DOHH2 (cell line): ENCODE measurements around the gene GASK1B.

Experiments
- H3F3A ChIP-seq: fragments of 200-600 bp; sonication (generic), shearing (Covaris generic); 2 replicates; pipeline ENCODE4 v1.6.0; 2016; ENCODE audit warnings: antibody characterized with exemption, mild to moderate bottlenecking; ENCODE audit not compliant: control insufficient read depth, insufficient read depth
- H3K27ac ChIP-seq: fragments of 200-600 bp; sonication (generic); 2 replicates; pipeline ENCODE4 v1.5.1; 2014; ENCODE audit warnings: low read depth, mild to moderate bottlenecking, low read length, moderate library complexity
- H3K27me3 ChIP-seq: fragments of 200-600 bp; sonication (generic); 2 replicates; pipeline ENCODE4 v1.6.1; 2014; ENCODE audit warnings: mild to moderate bottlenecking, low read length, mixed read lengths; ENCODE audit not compliant: control insufficient read depth
- H3K36me3 ChIP-seq: fragments of 200-600 bp; sonication (generic); 2 replicates; pipeline ENCODE4 v1.6.1; 2014; ENCODE audit warnings: mild to moderate bottlenecking, low read length, moderate library complexity, mixed read lengths; ENCODE audit not compliant: control insufficient read depth
- H3K4me1 ChIP-seq: fragments of 200-600 bp; sonication (generic); 2 replicates; pipeline ENCODE4 v1.6.1; 2014; ENCODE audit warnings: mild to moderate bottlenecking, low read length, mixed read lengths; ENCODE audit not compliant: control insufficient read depth
- H3K4me2 ChIP-seq: fragments of 200-600 bp; sonication (generic); 2 replicates; pipeline ENCODE4 v1.6.0; 2014; ENCODE audit warnings: mild to moderate bottlenecking, low read length, moderate library complexity
- H3K4me3 ChIP-seq: fragments of 200-600 bp; sonication (generic); 2 replicates; pipeline ENCODE4 v1.5.1; 2014; ENCODE audit warnings: mild to moderate bottlenecking, low read length, mixed read lengths
- H3K79me2 ChIP-seq: fragments of 200-600 bp; sonication (generic); 2 replicates; pipeline ENCODE4 v1.6.1; 2014; ENCODE audit warnings: mild to moderate bottlenecking, low read length, mixed read lengths; ENCODE audit not compliant: control insufficient read depth
- H3K9me2 ChIP-seq: fragments of 200-600 bp; sonication (generic); replicated peaks from 2 replicates; pipeline ENCODE4 v1.6.1; 2014; ENCODE audit warnings: mild to moderate bottlenecking, low read length, mixed read lengths; ENCODE audit not compliant: control insufficient read depth
- H3K9me3 ChIP-seq: fragments of 200-600 bp; sonication (generic); 2 replicates; pipeline ENCODE4 v1.6.1; 2014; ENCODE audit warnings: antibody characterized with exemption, low read length, mixed read lengths; ENCODE audit not compliant: control insufficient read depth, insufficient read depth
- H4K20me1 ChIP-seq: fragments of 200-600 bp; sonication (generic); 2 replicates; pipeline ENCODE4 v1.6.0; 2014; ENCODE audit warnings: low read depth, mild to moderate bottlenecking, antibody characterized with exemption, low read length, moderate library complexity; ENCODE audit not compliant: control insufficient read depth, insufficient read depth
- EZH2phosphoT487 ChIP-seq: fragments of 200-600 bp; sonication (generic); IDR thresholded peaks from 2 replicates; pipeline ENCODE4 v1.6.1; 2017; ENCODE audit warnings: borderline replicate concordance, mild to moderate bottlenecking, antibody characterized with exemption, low read length, moderate library complexity, mixed read lengths
- TF ChIP-seq, protein P1 (sequence below): fragments of 200-600 bp; sonication (generic); IDR thresholded peaks from one replicate; pipeline ENCODE4 v1.5.1; 2014; ENCODE audit warnings: antibody characterized with exemption, mild to moderate bottlenecking, low read depth, low read length; ENCODE audit not compliant: poor library complexity, severe bottlenecking

The GASK1B gene

DNA sequence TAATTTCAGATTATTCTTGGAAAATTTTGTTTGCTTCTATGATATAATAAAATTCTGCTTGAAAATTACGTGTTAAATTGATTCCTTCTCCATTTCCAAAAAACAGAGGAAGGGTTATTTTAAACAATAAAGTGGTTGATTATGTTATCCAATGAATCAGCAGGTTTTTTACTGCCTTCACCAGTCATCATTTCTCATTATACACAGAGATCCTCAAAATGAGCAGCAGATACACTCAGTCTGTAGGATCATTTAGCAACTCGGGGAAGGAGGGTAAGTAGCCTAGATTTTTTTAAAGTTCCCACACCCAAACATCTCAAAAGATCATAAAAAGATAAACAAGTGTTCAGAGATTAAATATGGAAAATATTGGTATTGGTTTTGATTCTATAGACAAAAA is 30.6 kb upstream of the GASK1B start:
- Histone ChIP-seq H3K9me2 (no peaks in the 10 kb centered on the region), H4K20me1 (no peaks in the 10 kb centered on the region), H3K36me3 (no peaks in the 10 kb centered on the region), H3K79me2 (no peaks in the 10 kb centered on the region), H3K4me2 (no peak overlapping the region), H3K4me1 (no peaks in the 10 kb centered on the region), H3K27me3 (no peaks in the 10 kb centered on the region), H3K4me3 (no peak overlapping the region), H3F3A (no peaks in the 10 kb centered on the region), H3K9me3 (no peaks in the 10 kb centered on the region), H3K27ac (no peak overlapping the region)
- TF ChIP-seq EZH2phosphoT487, result no peak
- TF ChIP-seq, protein P1, sequence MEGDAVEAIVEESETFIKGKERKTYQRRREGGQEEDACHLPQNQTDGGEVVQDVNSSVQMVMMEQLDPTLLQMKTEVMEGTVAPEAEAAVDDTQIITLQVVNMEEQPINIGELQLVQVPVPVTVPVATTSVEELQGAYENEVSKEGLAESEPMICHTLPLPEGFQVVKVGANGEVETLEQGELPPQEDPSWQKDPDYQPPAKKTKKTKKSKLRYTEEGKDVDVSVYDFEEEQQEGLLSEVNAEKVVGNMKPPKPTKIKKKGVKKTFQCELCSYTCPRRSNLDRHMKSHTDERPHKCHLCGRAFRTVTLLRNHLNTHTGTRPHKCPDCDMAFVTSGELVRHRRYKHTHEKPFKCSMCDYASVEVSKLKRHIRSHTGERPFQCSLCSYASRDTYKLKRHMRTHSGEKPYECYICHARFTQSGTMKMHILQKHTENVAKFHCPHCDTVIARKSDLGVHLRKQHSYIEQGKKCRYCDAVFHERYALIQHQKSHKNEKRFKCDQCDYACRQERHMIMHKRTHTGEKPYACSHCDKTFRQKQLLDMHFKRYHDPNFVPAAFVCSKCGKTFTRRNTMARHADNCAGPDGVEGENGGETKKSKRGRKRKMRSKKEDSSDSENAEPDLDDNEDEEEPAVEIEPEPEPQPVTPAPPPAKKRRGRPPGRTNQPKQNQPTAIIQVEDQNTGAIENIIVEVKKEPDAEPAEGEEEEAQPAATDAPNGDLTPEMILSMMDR, result no peak

- H3K4me3 ChIP-seq, result no peak overlapping the region
- no peak overlapping the region for H3K4me2 ChIP-seq
- no peaks in the 10 kb centered on the region for H3K9me2 ChIP-seq
- no peaks in the 10 kb centered on the region for H3F3A ChIP-seq
- no peak for TF ChIP-seq EZH2phosphoT487
- TF ChIP-seq, protein P1, result no peak
- H3K9me3 ChIP-seq, result no peaks in the 10 kb centered on the region
- no peak overlapping the region for H3K27ac ChIP-seq
- no peaks in the 10 kb centered on the region for H3K36me3 ChIP-seq
- no peaks in the 10 kb centered on the region for H3K4me1 ChIP-seq
- H3K79me2 ChIP-seq, result no peaks in the 10 kb centered on the region
- H4K20me1 ChIP-seq, result no peaks in the 10 kb centered on the region
- H3K27me3 ChIP-seq, result no peaks in the 10 kb centered on the region
Measured at GRCh38 chr4:158202481-158202880, 29.7 kb upstream of the GASK1B start.

- H3K9me2 ChIP-seq, result no peaks in the 10 kb centered on the region
- H3K79me2 ChIP-seq, result no peaks in the 10 kb centered on the region
- H4K20me1 ChIP-seq, result no peaks in the 10 kb centered on the region
- H3F3A ChIP-seq, result no peaks in the 10 kb centered on the region
- no peaks in the 10 kb centered on the region for H3K27me3 ChIP-seq
- no peak overlapping the region for H3K4me3 ChIP-seq
- H3K36me3 ChIP-seq, result no peaks in the 10 kb centered on the region
- no peak overlapping the region for H3K27ac ChIP-seq
- TF ChIP-seq, protein P1, result no peak
- TF ChIP-seq EZH2phosphoT487, result no peak
- H3K4me2 ChIP-seq, result no peak overlapping the region
- no peaks in the 10 kb centered on the region for H3K4me1 ChIP-seq
- no peaks in the 10 kb centered on the region for H3K9me3 ChIP-seq
Measured at GRCh38 chr4:158201876-158202275, 29.1 kb upstream of the GASK1B start.

DNA sequence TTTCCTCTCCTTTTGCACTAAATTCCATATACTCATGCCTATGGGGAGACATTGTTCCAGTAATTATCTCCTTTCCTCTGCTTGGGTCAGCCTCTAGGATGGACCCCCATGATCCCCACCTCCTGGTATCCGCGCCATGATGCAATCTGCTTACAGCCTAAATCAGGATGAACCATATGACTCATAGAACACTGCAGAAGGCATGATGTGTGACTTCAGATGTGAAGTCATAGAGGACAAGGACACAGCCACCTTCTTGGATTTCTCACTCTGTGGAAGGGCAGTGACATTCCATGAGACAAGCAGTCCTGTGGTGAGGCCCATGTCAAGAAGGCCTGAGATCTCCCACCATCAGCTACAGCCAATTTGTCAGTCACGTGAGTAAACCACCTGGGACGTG is 28.5 kb upstream of the GASK1B start:
- no peaks in the 10 kb centered on the region for H3K79me2 ChIP-seq
- H3K4me1 ChIP-seq, result no peaks in the 10 kb centered on the region
- no peaks in the 10 kb centered on the region for H3K36me3 ChIP-seq
- H3K9me2 ChIP-seq, result no peaks in the 10 kb centered on the region
- no peak for TF ChIP-seq EZH2phosphoT487
- TF ChIP-seq, protein P1, result no peak
- H4K20me1 ChIP-seq, result no peaks in the 10 kb centered on the region
- H3K27ac ChIP-seq, result no peak overlapping the region
- H3K4me2 ChIP-seq, result no peak overlapping the region
- no peaks in the 10 kb centered on the region for H3K27me3 ChIP-seq
- no peak overlapping the region for H3K4me3 ChIP-seq
- H3F3A ChIP-seq, result no peaks in the 10 kb centered on the region
- no peaks in the 10 kb centered on the region for H3K9me3 ChIP-seq
